Renal cortical epithelial cell (primary cell): ENCODE data around the gene KRT83. TPM values are rescaled to one million over a fixed set of nuclear protein-coding genes. Genes with fewer than 3 reads are reported as not detected.
"Not testable (repeated sequence)": the region's sequence is repeated elsewhere in the genome, so short reads cannot be mapped to it uniquely, and the experiment has no call there.

Experiments
- DNase-seq: peaks from one replicate; pipeline ENCODE4 v3.0.0-alpha.2; 2011; ENCODE audit warnings: low read depth
- total RNA-seq: library from RNA; depleted of rRNA; stranded (reverse); fragments of >200 nt; gene quantifications from 2 replicates; pipeline ENCODE4 v1.2.3, GENCODE V29; 2014

Gene KRT83
- total RNA-seq, 1 donor from 2014 or later = not detected

- no peak for DNase-seq
Observed at GRCh38 chr12:52332381-52332780, 11.2 kb upstream of the KRT83 start.

DNA sequence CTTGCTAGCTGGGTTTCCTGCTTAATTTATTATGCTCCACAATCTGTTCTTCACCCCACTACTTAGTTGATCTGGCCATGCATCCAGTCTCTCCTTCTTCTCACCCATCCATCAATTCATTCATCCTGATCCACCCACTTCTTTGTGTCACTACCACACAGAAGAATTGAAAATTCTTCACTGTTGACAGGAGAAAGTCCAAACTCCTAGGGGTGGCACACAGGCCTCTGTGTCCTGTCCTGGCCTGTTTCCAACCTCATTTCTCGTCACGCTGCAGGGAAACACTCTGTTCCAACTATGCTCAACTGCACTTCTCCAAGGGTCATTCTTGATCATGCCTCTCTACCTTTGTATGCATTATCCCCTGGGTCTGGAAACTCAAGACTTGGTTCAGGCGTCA lies 10.6 kb upstream of the KRT83 start:
- peak; percentile 33 for DNase-seq

DNA sequence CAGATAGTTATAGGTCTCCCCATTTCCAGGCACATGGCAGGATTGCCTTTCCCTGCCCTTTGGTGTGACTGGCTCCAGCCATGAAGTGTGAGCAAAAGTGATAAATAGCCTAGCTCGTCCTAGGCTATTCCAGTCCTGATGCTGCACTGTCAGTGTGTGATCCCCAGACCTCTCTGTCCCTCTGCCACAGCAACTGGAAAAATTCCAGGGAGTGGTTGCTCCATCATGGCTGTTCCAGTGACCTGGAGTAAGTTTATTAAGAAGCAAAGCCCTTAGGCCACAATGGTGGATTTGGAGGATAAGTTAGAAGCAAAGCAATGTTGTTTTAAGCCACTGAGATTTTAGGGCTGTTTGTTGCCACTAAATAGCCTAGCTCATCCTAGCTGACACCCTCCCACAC lies 9.8 kb upstream of the KRT83 start:
- no peak for DNase-seq

- DNase-seq = no peak
Observed at GRCh38 chr12:52327830-52328500, 6.8 kb upstream of the KRT83 start.

GRCh38 chr12:52327052-52327829 lies 6.0 kb upstream of the KRT83 start:
- peak; percentile 97 for DNase-seq

DNA sequence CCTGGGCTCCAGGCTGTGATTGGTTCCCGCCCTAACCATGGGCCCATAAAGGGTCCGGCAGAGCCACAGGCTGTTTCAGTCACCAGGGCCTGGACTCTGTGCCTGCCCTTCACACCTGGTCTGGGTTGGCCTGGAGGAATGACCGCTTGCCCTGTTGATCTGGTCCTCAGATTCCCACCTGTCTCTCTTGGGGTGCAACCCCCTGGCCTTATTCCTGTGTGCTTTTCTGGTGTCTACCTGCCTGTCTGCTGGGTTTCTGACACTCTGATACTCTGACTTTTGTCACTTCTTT lies 2.9 kb upstream of the KRT83 start:
- DNase-seq = no peak

- DNase-seq = no peak
Observed at GRCh38 chr12:52323416-52324152, 2.4 kb upstream of the KRT83 start.

- no peak for DNase-seq
Observed at GRCh38 chr12:52323001-52323400, 1.8 kb upstream of the KRT83 start.

DNA sequence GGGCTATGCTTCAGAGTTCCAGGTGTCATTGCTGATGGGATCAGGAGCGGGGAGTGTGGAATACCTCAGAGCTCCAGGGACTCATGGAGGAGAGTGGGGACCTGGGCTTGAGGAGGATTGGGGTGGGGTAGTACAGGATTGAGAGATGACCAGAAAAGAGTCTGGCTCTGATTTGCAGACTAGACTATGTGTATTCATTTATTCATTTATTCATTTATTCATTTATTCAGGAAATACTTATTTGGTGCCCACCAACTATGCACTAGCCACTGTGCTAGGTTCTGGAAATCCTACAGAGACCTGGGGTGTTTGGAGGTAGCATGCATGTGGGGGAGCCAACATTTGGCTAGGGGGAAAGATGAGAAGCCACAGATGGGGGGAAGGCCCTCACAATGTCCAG lies 871 bp upstream of the KRT83 start:
- DNase-seq = no peak

DNA sequence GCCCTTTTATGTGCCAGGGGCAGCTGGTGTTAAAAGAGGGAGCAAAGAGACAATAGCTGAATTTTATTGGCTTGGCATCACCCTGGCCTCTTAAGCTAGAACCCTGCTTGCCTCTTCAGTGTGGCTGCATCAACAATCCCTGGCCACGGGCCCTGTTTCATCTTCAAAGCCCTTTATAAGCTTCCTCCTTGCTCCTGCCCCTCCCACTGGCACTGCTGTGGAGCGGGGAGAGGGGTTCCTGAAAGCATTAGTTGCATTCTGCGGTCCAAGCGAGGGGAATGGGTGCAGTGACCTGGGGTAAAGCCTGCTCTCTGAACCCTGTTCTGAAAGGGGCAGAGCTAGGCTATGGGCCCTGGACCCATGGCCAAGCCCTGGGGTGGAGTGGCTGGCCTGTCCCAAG lies 220 bp upstream of the KRT83 start:
- no peak for DNase-seq

- DNase-seq = peak; percentile 18
Observed at GRCh38 chr12:52319097-52319496, 2.1 kb downstream of the KRT83 start.

DNA sequence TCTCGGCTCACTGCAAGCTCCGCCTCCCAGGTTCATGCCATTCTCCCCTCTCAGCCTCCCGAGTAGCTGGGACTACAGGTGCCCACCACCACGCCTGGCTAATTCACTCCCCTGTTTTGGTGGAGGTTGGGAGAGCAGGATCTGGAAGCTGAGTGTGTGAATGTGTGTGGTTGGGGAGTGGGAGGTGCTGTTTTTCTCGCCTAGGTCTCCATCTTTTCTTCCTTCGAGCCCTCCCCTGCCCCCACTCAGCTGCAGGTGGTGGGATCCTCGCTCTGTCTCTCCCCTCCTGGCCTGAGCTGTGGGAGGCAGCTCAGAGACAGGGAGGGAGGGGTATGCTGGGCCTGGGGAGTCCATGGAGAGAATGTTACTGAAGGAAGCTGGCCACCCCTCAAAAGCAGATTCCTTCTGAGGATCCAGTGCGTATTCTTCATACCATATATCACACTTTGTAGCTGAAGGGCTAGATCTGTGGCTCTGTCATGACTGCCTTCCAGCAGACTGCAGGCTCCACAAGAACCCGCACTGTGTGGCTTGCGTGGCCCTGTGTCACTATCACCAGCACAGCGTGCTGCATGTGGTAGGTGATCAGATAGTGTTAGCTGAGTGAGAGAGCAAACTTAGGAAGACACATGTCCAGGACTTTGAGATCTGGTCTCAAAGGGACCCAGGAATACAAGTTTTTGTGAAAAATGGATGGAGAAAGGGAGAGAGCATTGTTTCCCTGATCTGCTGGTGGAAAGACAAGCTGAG lies 2.8 kb downstream of the KRT83 start:
- no peak for DNase-seq

GRCh38 chr12:52317468-52318052 lies 3.6 kb downstream of the KRT83 start:
- no peak for DNase-seq

- no peak for DNase-seq
Observed at GRCh38 chr12:52316701-52317100, 4.5 kb downstream of the KRT83 start.

DNA sequence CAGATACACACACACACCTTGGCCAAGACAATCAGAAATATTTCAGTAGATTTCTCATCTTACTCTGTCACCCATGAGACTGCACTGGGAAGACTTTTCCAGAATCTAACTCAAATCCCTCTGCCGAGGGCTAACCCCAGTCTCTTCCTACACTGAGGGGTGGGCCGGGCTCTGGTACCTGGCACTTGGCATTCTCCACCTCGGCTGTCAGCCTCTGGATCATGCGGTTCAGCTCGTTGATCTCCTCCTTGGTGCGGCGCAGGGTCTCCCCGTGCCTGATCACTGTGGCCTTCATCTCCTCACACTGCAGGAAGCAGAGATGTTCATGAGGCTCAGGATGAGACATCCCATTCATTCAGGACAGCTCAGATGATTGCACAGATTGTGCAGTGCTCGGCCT lies 4.9 kb downstream of the KRT83 start:
- no peak for DNase-seq

- DNase-seq = not testable (repeated sequence)
Observed at GRCh38 chr12:52315721-52316120, 5.5 kb downstream of the KRT83 start.

DNA sequence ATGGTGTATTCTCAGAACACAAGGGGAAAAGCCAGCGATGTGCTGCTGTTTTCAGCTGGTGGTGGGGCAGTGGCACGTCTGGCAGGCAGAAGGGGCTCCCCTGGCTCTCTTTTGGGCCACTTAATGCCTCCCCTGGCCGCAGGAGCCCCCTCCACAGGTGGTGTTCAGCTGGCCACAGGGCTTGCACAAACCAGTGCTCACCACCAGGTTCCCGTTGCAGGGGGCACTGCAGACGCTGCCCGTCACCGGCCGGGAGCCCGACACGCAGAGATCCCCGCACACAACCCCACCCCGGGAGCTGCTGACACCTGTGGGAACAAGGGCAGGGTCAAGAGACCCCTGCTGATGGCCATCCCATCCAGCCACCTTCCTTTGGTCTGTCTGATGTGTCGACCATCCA lies 6.7 kb downstream of the KRT83 start:
- no peak for DNase-seq

GRCh38 chr12:52313926-52314325 lies 7.3 kb downstream of the KRT83 start:
- DNase-seq = no peak

DNA sequence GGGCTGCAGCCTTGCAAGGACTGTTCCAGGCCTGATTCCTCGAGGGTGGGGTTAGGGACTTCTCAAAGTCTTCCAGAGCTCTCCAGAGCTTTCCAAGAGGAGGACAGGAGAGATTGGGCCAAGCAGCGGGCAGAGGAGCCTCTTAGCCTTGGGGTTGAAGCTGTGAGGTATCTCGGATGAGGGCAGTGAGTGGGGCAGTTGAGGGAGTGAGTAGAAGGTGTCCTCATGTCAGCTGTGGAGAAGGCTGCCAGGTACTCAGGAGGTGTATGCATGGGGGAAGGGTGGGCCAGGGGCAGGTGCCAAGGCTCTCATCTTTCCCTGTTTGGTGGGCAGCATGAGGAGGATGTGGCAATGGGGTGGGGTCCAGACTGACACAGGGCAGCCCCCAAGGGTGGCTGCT lies 7.7 kb downstream of the KRT83 start:
- DNase-seq = no peak

DNA sequence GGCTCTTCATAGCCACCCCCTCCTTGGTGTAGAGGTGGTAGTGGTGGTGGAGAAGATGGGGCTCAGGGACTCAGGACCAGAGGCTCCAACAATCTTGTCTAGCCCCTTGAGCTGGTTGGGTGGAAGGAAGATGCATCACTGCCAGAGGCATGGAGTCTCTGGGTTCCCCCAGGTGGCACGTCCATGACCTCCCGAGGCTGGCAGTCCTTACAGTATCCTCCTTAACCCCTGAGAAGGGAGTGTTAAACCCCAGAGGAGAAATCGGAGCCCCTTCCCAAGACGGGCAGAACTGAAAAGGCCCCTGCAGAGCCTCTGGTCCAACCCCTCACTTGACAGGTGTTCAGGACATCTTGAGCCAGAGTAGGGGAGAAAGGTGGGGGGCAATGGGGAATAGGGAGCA lies 9.1 kb downstream of the KRT83 start:
- no peak for DNase-seq

DNA sequence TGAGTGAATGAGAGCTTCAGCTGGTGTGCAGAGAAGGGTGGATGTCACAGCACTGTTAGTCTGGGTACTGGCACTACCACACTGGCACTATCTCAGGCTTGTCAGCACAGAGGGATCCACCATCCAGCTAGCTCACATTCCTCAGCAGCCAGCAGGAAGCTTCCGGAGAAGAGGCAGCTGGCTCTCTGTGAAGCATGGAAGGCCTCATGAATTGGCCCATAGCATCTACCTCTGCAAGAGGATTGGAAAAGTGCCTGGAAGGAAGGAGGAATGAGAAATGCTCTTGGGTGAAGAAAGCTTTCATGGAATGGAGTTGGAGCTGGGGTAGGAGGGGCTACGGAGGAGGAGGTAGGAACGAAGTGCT lies 9.9 kb downstream of the KRT83 start:
- DNase-seq = no peak
